IMR-90 (cell line): ENCODE measurements around the gene NCAPH2. TPM values are rescaled to one million over a fixed set of nuclear protein-coding genes. Genes with fewer than 3 reads are reported as not detected.

Source experiments
- ATAC-seq: fragments of 200-7000 bp; cut with Tn5 transposase; 2 replicates; pipeline ENCODE4 v1.9.1; 2020; ENCODE audit warnings: low read depth, mild to moderate bottlenecking, moderate library complexity
- BruUV-seq: library from RNA; stranded (reverse); fragments of 400-500 nt; replicated peaks from 2 replicates; lab custom pipeline; 2021; lab: Mats Ljungman, UMichigan
- CTCF ChIA-PET: fragments of 300-600 bp; formaldehyde crosslinking; extraction: SDS; loops from one replicate; lab custom pipeline; 2021; ENCODE audit warnings: antibody characterized with exemption; lab: Yijun Ruan, JAX
- POLR2A ChIA-PET: fragments of 300-600 bp; sonication (Branson Sonifier 250); formaldehyde crosslinking; loops from one replicate; lab custom pipeline; 2022; ENCODE audit warnings: antibody characterized with exemption; ENCODE audit not compliant: unreplicated experiment; lab: Charles Lee
- DNase-seq: peaks from one replicate; pipeline ENCODE4 v3.0.0; 2013
- H2AFZ ChIP-seq: replicated peaks from 2 replicates; pipeline ENCODE3; 2013; ENCODE audit warnings: low read length, mild to moderate bottlenecking; ENCODE audit not compliant: poor library complexity
- H2AK5ac ChIP-seq: 2 replicates; pipeline ENCODE4 v1.6.1; 2013; ENCODE audit warnings: low read depth, low read length, inconsistent platforms
- H2AK9ac ChIP-seq: replicated peaks from 2 replicates; pipeline ENCODE3; 2013; ENCODE audit warnings: mild to moderate bottlenecking, low read depth, low read length, moderate library complexity; ENCODE audit not compliant: poor library complexity
- H2BK120ac ChIP-seq: 2 replicates; pipeline ENCODE4 v1.6.1; 2013; ENCODE audit warnings: low read depth, low read length, inconsistent platforms
- H2BK15ac ChIP-seq: 3 replicates; pipeline ENCODE4 v1.6.1; 2013; ENCODE audit warnings: low read depth, low read length, inconsistent platforms
- H2BK20ac ChIP-seq: 2 replicates; pipeline ENCODE4 v1.6.1; 2013; ENCODE audit warnings: low read depth, mild to moderate bottlenecking, inconsistent platforms, low read length, moderate library complexity
- H2BK5ac ChIP-seq: 2 replicates; pipeline ENCODE4 v1.6.1; 2013; ENCODE audit warnings: mild to moderate bottlenecking, low read depth, low read length, inconsistent platforms; ENCODE audit not compliant: poor library complexity, severe bottlenecking
- H3K14ac ChIP-seq: replicated peaks from 2 replicates; pipeline ENCODE4 v1.6.1; 2013; ENCODE audit warnings: low read depth, low read length, inconsistent platforms
- H3K18ac ChIP-seq: 2 replicates; pipeline ENCODE4 v1.6.1; 2013; ENCODE audit warnings: low read depth, low read length, control low read depth
- H3K23ac ChIP-seq: 2 replicates; pipeline ENCODE4 v1.6.1; 2013; ENCODE audit warnings: low read depth, low read length, inconsistent platforms
- H3K27ac ChIP-seq: 2 replicates; pipeline ENCODE4 v1.5.1; 2013; ENCODE audit warnings: mild to moderate bottlenecking, control low read depth, low read length; ENCODE audit not compliant: insufficient read depth
- H3K27me3 ChIP-seq: 2 replicates; pipeline ENCODE4 v1.6.1; 2013; ENCODE audit warnings: low read length; ENCODE audit not compliant: control insufficient read depth, insufficient read depth
- H3K36me3 ChIP-seq: 2 replicates; pipeline ENCODE4 v1.6.1; 2013; ENCODE audit warnings: low read length, mixed read lengths; ENCODE audit not compliant: control insufficient read depth, insufficient read depth
- H3K4ac ChIP-seq: 2 replicates; pipeline ENCODE4 v1.6.1; 2013; ENCODE audit warnings: low read depth, low read length, inconsistent platforms
- H3K4me1 ChIP-seq: 2 replicates; pipeline ENCODE4 v1.6.1; 2013; ENCODE audit warnings: low read length, mixed read lengths; ENCODE audit not compliant: control insufficient read depth, insufficient read depth
- H3K4me2 ChIP-seq: 2 replicates; pipeline ENCODE4 v1.6.1; 2013; ENCODE audit warnings: low read depth, mild to moderate bottlenecking, control low read depth, low read length, moderate library complexity
- H3K4me3 ChIP-seq: 2 replicates; pipeline ENCODE4 v1.5.1; 2013; ENCODE audit warnings: low read depth, mild to moderate bottlenecking, control low read depth, low read length, moderate library complexity; ENCODE audit not compliant: insufficient read depth
- H3K56ac ChIP-seq: 2 replicates; pipeline ENCODE4 v1.6.1; 2013; ENCODE audit warnings: low read length, inconsistent platforms; ENCODE audit not compliant: insufficient read depth; ENCODE audit errors: extremely low read depth
- H3K79me1 ChIP-seq, 2 experiments: 2 replicates each; pipeline ENCODE4 v1.6.1; 2013; ENCODE audit warnings: low read length in 2 of 2, inconsistent platforms in 1 of 2, low read depth in 1 of 2
- H3K9ac ChIP-seq: 2 replicates; pipeline ENCODE4 v1.6.1; 2013; ENCODE audit warnings: low read depth, low read length, control low read depth
- H3K9me1 ChIP-seq: 2 replicates; pipeline ENCODE4 v1.6.1; 2013; ENCODE audit warnings: low read length, inconsistent platforms; ENCODE audit not compliant: insufficient read depth
- H3K9me3 ChIP-seq: 2 replicates; pipeline ENCODE4 v1.6.1; 2013; ENCODE audit warnings: low read length; ENCODE audit not compliant: control insufficient read depth, insufficient read depth
- H4K20me1 ChIP-seq: 2 replicates; pipeline ENCODE4 v1.6.1; 2013; ENCODE audit warnings: low read length, inconsistent platforms; ENCODE audit not compliant: insufficient read depth
- H4K5ac ChIP-seq: 2 replicates; pipeline ENCODE4 v1.6.1; 2013; ENCODE audit warnings: mild to moderate bottlenecking, low read depth, low read length, control low read depth
- H4K8ac ChIP-seq, 2 experiments: 2 replicates each; pipeline ENCODE4 v1.6.1; 2013; ENCODE audit warnings: low read depth in 2 of 2, low read length in 2 of 2, control low read depth in 1 of 2, inconsistent platforms in 1 of 2
- H4K91ac ChIP-seq: 2 replicates; pipeline ENCODE4 v1.6.1; 2013; ENCODE audit warnings: low read depth, low read length, inconsistent platforms; ENCODE audit not compliant: insufficient read depth
- BHLHE40 ChIP-seq: fragments of 150-350 bp; IDR thresholded peaks from 2 replicates; pipeline ENCODE4 v1.6.1; 2016; ENCODE audit warnings: mild to moderate bottlenecking, low read depth, low read length
- CEBPB ChIP-seq: IDR thresholded peaks from 2 replicates; pipeline ENCODE4 v1.6.1; 2012; ENCODE audit warnings: low read depth, low read length, improper control_type of control experiment
- CHD1 ChIP-seq: IDR thresholded peaks from 2 replicates; pipeline ENCODE4 v1.6.1; 2012; ENCODE audit warnings: low read depth, low read length, improper control_type of control experiment
- CTCF ChIP-seq: conservative IDR thresholded peaks from 2 replicates; pipeline ENCODE4 v1.5.1; 2012; ENCODE audit warnings: mild to moderate bottlenecking, low read depth, low read length, improper control_type of control experiment
- ELK1 ChIP-seq: fragments of 150-350 bp; IDR thresholded peaks from 2 replicates; pipeline ENCODE4 v1.6.1; 2016; ENCODE audit warnings: low read depth, mild to moderate bottlenecking, low read length, moderate library complexity, borderline replicate concordance
- FOS ChIP-seq: fragments of 150-350 bp; IDR thresholded peaks from 2 replicates; pipeline ENCODE4 v1.6.1; 2016; ENCODE audit warnings: low read depth, low read length
- MAFK ChIP-seq: IDR thresholded peaks from 2 replicates; pipeline ENCODE4 v1.6.1; 2012; ENCODE audit warnings: low read depth, low read length, improper control_type of control experiment
- MAZ ChIP-seq: IDR thresholded peaks from 2 replicates; pipeline ENCODE4 v1.6.1; 2012; ENCODE audit warnings: low read depth, mild to moderate bottlenecking, low read length, improper control_type of control experiment, moderate library complexity, borderline replicate concordance
- MXI1 ChIP-seq: IDR thresholded peaks from 2 replicates; pipeline ENCODE4 v1.6.1; 2012; ENCODE audit warnings: low read depth, mild to moderate bottlenecking, low read length, moderate library complexity, borderline replicate concordance
- NFE2L2 ChIP-seq: fragments of 150-350 bp; IDR thresholded peaks from 2 replicates; pipeline ENCODE4 v1.6.1; 2016; ENCODE audit warnings: low read depth, mild to moderate bottlenecking, low read length
- POLR2A ChIP-seq: IDR thresholded peaks from 2 replicates; pipeline ENCODE4 v1.6.1; 2012; ENCODE audit warnings: mild to moderate bottlenecking, low read depth, low read length
- RAD21 ChIP-seq: IDR thresholded peaks from 2 replicates; pipeline ENCODE4 v1.6.1; 2012; ENCODE audit warnings: low read length, improper control_type of control experiment
- RCOR1 ChIP-seq: IDR thresholded peaks from 2 replicates; pipeline ENCODE4 v1.6.1; 2012; ENCODE audit warnings: mild to moderate bottlenecking, low read length, improper control_type of control experiment; ENCODE audit not compliant: insufficient replicate concordance
- RFX5 ChIP-seq: IDR thresholded peaks from 2 replicates; pipeline ENCODE4 v1.8.0; 2012; ENCODE audit warnings: low read depth, mild to moderate bottlenecking, low read length, moderate library complexity
- SMC3 ChIP-seq: fragments of 150-350 bp; IDR thresholded peaks from 2 replicates; pipeline ENCODE4 v1.6.1; 2016; ENCODE audit warnings: low read depth, mild to moderate bottlenecking, antibody characterized with exemption, low read length, moderate library complexity
- USF2 ChIP-seq: fragments of 150-350 bp; IDR thresholded peaks from 2 replicates; pipeline ENCODE4 v1.6.1; 2017; ENCODE audit warnings: mild to moderate bottlenecking, antibody characterized with exemption, low read length, low read depth
- WGBS, 2 experiments: methylation state at CpG; one replicate each; pipeline versions ENCODE4 v1.1.5 to v1.1.7; 2013; ENCODE audit warnings: missing lambda C conversion rate in 2 of 2; ENCODE audit not compliant: insufficient read length in 1 of 2; ENCODE audit errors: extremely low coverage in 2 of 2; 5-methylcytosine and 5-hydroxymethylcytosine counted together
- dilution Hi-C: fragments of 300-500 bp; cut with HindIII; formaldehyde crosslinking; loops from one replicate; pipeline ENCODE4 v1.14.3; 2018; ENCODE audit warnings: low sequenced_read_pairs; ENCODE audit not compliant: unreplicated experiment
- in situ Hi-C: fragments of 300-500 bp; cut with MboI; formaldehyde crosslinking; loops from 3 replicates; pipeline ENCODE4 v1.14.3; 2019; ENCODE audit warnings: low sequenced_read_pairs, inconsistent platforms, mixed read lengths
- intact Hi-C: fragments of 100-400 bp; cut with micrococcal nuclease; formaldehyde crosslinking; loops from 2 replicates; pipeline ENCODE4 v1.10.0; 2022
- polyA plus RNA-seq, 3 experiments: library from polyadenylated mRNA; depleted of rRNA; stranded (reverse); fragments of >200 nt; gene quantifications; 2 replicates each; pipeline ENCODE4 v1.2.3, GENCODE V29; 2012; ENCODE audit warnings: low replicate concordance in 1 of 3
- total RNA-seq: library from RNA; depleted of rRNA; stranded (reverse); fragments of >200 nt; gene quantifications from 2 replicates; pipeline ENCODE4 v1.2.3, GENCODE V29; 2012

NCAPH2 gene
- total and polyA plus RNA-seq, 2 of the 4 experiments (the other 2 are of a cell fraction): 30.2 to 38.5 TPM

- no TSS peak for BruUV-seq
Measured at GRCh38 chr22:50570861-50571260, 62.8 kb downstream of the NCAPH2 start.

More at GRCh38 chr22:50570861-50571260, 62.8 kb downstream of the NCAPH2 start:
- DNase-seq: no peak
- intact Hi-C loops (no loop called here), dilution Hi-C loops (no loop called here), in situ Hi-C loops (no loop called here)
- Histone ChIP-seq H4K5ac (no peak overlapping the region), H3K4ac (no peak overlapping the region), H3K9ac (no peak overlapping the region), H3K9me3 (no peaks in the 10 kb centered on the region), H3K4me2 (no peak overlapping the region), H2BK120ac (no peak overlapping the region), H3K4me3 (no peak overlapping the region), H3K18ac (no peak overlapping the region), H2BK20ac (no peak overlapping the region), H2AK5ac (no peak overlapping the region), H3K27ac (no peak overlapping the region), H3K79me1 (no peaks in the 10 kb centered on the region), H2BK5ac (no peak overlapping the region), H2AFZ (no peak overlapping the region), H3K23ac (no peak overlapping the region), H2AK9ac (no peak overlapping the region), H3K14ac (no peak overlapping the region), H4K91ac (no peak overlapping the region), H3K36me3 (no peaks in the 10 kb centered on the region; the same call in 1 of the 2 replicates), H2BK15ac (no peak overlapping the region), H3K56ac (no peak overlapping the region), H4K8ac (no peak overlapping the region), H3K27me3 (0 out of 2 replicates have a peak, but pooled peaks cover 3% of the 10 kb centered on the region), H4K20me1 (no peaks in the 10 kb centered on the region), H3K9me1 (no peaks in the 10 kb centered on the region), H3K4me1 (no peaks in the 10 kb centered on the region)
- no peak for TF ChIP-seq POLR2A
- no peak for TF ChIP-seq MAFK
- TF ChIP-seq CHD1: no peak
- no peak for TF ChIP-seq NFE2L2
- TF ChIP-seq SMC3: no peak
- TF ChIP-seq CTCF: no peak
- no peak for TF ChIP-seq RCOR1
- no peak for TF ChIP-seq MAZ
- no peak for TF ChIP-seq CEBPB
- TF ChIP-seq RAD21: no peak
- TF ChIP-seq MXI1: no peak
- no peak for TF ChIP-seq ELK1
- no peak for TF ChIP-seq FOS
- no peak for TF ChIP-seq RFX5
- TF ChIP-seq BHLHE40: no peak
- no peak for TF ChIP-seq USF2
- 87% methylated on average over 9 of the region's 12 CpGs; no CpG with 5 or more reads in 1 of the 2 experiments for WGBS, 2 experiments
- ATAC-seq: no peak
- ChIA-PET POLR2A (no interaction called here), CTCF (no interaction called here)
